Right atrium auricular region (tissue), 2 donors: ENCODE data around the gene ALAS1. TPM values are rescaled to one million over a fixed set of nuclear protein-coding genes. Genes with fewer than 3 reads are reported as not detected.

ENCODE experiments used
- DNase-seq: peaks from one replicate; pipeline ENCODE4 v3.0.0-alpha.2; 2019; ENCODE audit warnings: low spot score
- H3K27ac ChIP-seq, 2 donors: fragments of 200-600 bp; sonication (generic); 1 replicate in 1 of 2; 2 replicates in 1 of 2; pipeline ENCODE4 v1.5.1; 2016 to 2019
- H3K27me3 ChIP-seq, 2 donors: fragments of 200-600 bp; sonication (generic); one replicate each; pipeline versions ENCODE4 v1.5.1 to v1.6.0; 2017 to 2019
- H3K36me3 ChIP-seq: fragments of 200-600 bp; sonication (generic); one replicate; pipeline ENCODE4 v1.5.1; 2016
- H3K4me1 ChIP-seq, 2 donors: fragments of 200-600 bp; sonication (generic); one replicate each; pipeline versions ENCODE4 v1.5.1 to v1.6.0; 2017 to 2019
- H3K4me3 ChIP-seq, 2 donors: fragments of 200-600 bp; sonication (generic); 1 replicate in 1 of 2; 2 replicates in 1 of 2; pipeline ENCODE4 v1.5.1; 2017 to 2019; ENCODE audit warnings: mild to moderate bottlenecking in 1 of 2, moderate library complexity in 1 of 2
- H3K9me3 ChIP-seq, 2 donors: fragments of 200-600 bp; sonication (generic); one replicate each; pipeline ENCODE4 v1.5.1; 2019
- CTCF ChIP-seq, 2 donors: fragments of 200-600 bp; sonication (generic); IDR thresholded peaks; one replicate each; pipeline ENCODE4 v1.5.1; 2019; ENCODE audit warnings: antibody characterized with exemption in 2 of 2
- total RNA-seq, 2 donors: library from RNA; depleted of rRNA; stranded (reverse); fragments of >200 nt; gene quantifications; one replicate each; pipeline ENCODE4 v1.1.0, GENCODE V29; 2016

ALAS1 gene
- total RNA-seq, 2 donors from 2014 or later = 69.7 to 103 TPM

- Histone ChIP-seq H3K27ac (peak overlapping the region in 1 of 2 donors; percentile 35), H3K27me3 (no peaks in the 10 kb centered on the region), H3K4me3 (no peak overlapping the region), H3K4me1 (peaks cover 0 to 35% of the 10 kb centered on the region in 2 donors), H3K36me3 (peaks cover 20% of the 10 kb centered on the region), H3K9me3 (no peaks in the 10 kb centered on the region)
- DNase-seq = peak; percentile 53
- no peak for TF ChIP-seq CTCF (IDR thresholded peaks at IDR 0.05)
Measured at GRCh38 chr3:52247409-52248164, 49.6 kb downstream of the ALAS1 start.

GRCh38 chr3:52248165-52248541 lies 50.2 kb downstream of the ALAS1 start:
- Histone ChIP-seq H3K9me3 (no peaks in the 10 kb centered on the region), H3K27ac (no peak overlapping the region), H3K36me3 (peaks cover 25% of the 10 kb centered on the region), H3K4me3 (no peak overlapping the region), H3K4me1 (peaks cover 0 to 35% of the 10 kb centered on the region in 2 donors), H3K27me3 (no peaks in the 10 kb centered on the region)
- no peak for TF ChIP-seq CTCF (IDR thresholded peaks at IDR 0.05)
- peak; percentile 55 for DNase-seq

GRCh38 chr3:52248816-52249547 lies 51.0 kb downstream of the ALAS1 start:
- H3K9me3 ChIP-seq = no peaks in the 10 kb centered on the region
- H3K27ac ChIP-seq = no peak overlapping the region
- H3K4me3 ChIP-seq = no peak overlapping the region
- H3K36me3 ChIP-seq = peaks cover 33% of the 10 kb centered on the region
- no peak for TF ChIP-seq CTCF (IDR thresholded peaks at IDR 0.05)
- DNase-seq = peak; percentile 60
- H3K27me3 ChIP-seq = no peaks in the 10 kb centered on the region
- H3K4me1 ChIP-seq = peaks cover 0 to 33% of the 10 kb centered on the region in 2 donors

- Histone ChIP-seq H3K27ac (no peak overlapping the region), H3K4me3 (no peak overlapping the region), H3K4me1 (peaks cover 0 to 26% of the 10 kb centered on the region in 2 donors), H3K27me3 (no peaks in the 10 kb centered on the region), H3K9me3 (no peaks in the 10 kb centered on the region), H3K36me3 (peaks cover 40% of the 10 kb centered on the region)
- DNase-seq = peak; percentile 56
- TF ChIP-seq CTCF (IDR thresholded peaks at IDR 0.05) = no peak
Measured at GRCh38 chr3:52249683-52250082, 51.7 kb downstream of the ALAS1 start.

GRCh38 chr3:52250122-52250521 lies 52.2 kb downstream of the ALAS1 start:
- peak; percentile 48 for DNase-seq
- Histone ChIP-seq H3K27me3 (no peaks in the 10 kb centered on the region), H3K4me1 (peaks cover 0 to 22% of the 10 kb centered on the region in 2 donors), H3K9me3 (no peaks in the 10 kb centered on the region), H3K36me3 (peaks cover 44% of the 10 kb centered on the region), H3K4me3 (no peak overlapping the region), H3K27ac (no peak overlapping the region)
- no peak for TF ChIP-seq CTCF (IDR thresholded peaks at IDR 0.05)
